Fibroblast of skin of abdomen (primary cell): Measurements from ENCODE around the gene CAMK2D.

Source experiments
- DNase-seq: peaks from one replicate; pipeline ENCODE4 v3.0.0-alpha.2; 2013

CAMK2D gene

DNA sequence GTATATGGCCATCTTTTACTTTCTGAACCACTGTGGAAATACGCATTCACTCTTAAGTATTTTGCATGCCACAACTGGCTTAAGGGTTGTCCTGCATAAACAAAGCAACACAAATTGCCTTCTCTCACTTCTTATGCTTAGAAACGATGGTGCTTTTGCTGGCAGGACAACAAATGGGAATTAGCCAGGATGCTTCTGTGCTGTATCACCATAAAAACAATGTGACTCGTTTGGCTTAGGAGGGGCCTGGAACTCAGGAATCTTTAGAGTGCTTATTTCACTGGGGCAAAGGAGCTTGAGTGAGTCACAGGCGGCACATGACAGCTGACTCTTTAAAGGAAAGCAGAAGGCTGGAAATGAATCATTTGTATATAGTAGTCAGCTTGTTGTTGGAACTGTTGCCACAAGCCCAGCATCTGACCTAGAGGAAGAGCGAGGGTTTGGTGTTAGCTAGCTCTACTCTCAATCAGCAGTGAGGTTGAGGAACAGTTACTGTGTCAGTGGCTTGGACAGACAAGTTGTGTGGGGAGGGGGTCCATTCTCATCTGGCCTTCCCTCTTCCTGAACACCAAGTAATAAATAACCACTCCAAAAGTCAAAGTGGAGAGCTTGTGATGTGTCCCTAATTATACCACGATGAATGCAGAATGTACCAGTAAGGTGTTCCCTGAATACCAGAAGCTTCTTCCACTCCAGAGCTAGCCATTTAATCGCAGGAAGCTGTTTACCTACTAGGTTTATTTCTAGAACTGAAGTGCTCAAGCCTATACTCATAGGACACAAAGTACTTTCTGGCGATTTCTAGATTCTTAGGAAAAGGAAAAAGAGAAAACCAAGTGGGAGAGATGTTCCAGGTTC, 293.1 kb downstream of the CAMK2D start:
- peak; percentile 99 for DNase-seq

DNA sequence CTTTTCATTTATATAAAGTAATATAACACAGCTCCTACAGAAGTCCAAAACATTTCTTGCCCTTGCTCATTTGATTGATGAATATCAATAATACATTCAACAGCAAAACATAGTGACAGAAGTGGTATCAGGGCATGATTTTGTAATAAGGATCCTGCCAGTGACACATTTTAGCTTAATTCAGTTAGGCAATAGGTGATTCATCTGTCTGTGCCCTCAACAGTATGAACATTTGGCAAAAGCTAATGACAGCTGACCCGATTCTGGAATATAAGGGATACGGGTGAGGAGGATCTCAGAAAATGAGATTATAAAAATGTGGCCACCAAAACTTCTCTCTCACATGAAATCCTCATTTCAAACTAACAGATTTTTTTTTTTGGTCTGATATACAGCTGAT, 294.0 kb downstream of the CAMK2D start:
- DNase-seq, result peak; percentile 45

DNA sequence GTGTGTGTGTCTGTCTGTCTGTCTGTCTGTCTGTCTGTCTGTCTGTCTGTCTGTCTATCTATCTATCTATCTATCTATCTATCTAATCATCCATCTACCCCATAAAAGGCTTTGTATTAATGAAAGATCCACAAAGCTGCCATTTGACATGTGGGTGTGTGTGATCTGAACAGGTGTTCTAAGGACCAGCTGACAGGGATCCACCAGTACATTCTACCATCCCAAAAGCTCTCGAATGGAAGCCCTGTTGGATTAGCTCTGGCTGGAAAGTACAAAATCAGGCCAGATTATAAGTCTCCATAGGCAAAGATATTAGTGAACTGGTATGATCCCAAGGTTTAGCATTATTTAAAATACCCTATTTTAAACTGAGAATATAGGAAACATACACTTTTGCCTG, 299.3 kb downstream of the CAMK2D start:
- DNase-seq, result no peak

DNA sequence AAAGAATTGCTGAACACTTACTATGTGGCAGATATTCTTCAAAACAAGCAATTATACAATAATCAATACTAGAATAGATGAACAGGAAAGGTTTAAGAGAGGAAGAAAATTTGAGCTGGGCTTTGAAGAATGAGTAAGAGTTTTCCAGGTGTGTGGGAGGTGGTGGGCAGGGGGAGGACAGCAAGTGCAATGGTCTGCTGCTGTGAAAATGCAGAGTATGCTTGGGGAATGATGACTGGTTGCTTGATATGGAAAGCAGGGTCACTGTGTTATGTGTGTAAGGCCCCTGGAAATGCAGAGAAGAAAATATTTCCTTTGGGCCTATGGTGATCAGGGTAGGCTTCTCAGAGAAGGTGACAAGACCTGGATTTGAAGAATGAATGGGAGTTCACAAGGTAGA, 300.3 kb downstream of the CAMK2D start:
- no peak for DNase-seq

DNA sequence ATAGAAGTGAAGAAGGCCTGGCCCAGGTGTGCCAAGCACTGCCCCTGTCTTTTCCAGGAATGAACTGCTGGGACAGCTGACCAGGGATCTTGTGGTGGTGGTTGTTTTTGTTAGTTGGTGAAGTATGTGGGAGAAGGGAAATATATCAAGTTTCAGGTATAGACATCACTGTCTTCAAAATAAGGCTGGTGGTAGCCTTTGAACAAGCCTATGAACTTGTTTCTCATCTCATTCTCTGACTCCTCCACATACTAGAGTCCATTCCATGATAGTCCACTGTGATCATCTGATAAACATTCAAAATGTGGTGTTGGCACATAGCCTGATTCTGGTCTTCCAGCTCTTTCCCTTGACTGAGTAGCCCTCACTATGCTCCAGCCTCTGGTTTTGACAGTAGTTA, 303.7 kb downstream of the CAMK2D start:
- no peak for DNase-seq

DNA sequence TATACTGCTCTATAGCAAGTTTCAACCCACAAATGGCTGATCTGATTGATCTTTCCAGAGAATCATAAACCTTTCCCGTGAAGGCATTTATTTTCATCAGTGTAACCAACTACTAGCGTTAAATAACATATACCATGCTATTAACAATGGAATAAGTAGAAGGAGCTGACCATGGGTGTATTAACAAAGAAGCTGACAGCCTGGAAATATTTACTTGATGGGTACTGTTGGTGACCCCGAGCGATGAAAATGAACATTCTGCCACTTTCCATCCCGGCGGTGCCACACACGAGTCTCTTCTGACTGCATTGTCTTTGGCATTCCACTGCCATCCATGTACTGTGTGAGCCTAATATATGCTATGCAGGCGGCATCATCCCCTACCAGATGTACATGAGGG, 304.4 kb downstream of the CAMK2D start:
- no peak for DNase-seq

DNA sequence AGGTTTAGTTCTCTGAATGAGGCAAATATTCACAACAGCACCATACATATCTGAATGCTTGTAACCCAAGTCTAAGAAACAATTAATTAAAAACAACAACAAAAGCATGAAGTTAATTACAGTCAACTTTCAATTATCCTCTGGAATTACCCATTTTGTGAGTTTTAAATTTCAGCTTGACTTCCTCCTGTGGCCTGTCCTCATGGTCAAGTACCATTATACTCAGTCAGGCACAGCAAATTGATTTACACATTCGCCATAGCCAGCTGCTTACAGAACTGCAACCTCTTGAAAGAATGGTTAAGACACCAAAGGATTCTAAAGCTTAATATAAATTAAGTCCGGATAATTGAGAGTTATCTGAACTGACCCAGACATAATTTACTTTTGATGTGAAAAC, 306.5 kb downstream of the CAMK2D start:
- DNase-seq, result no peak

DNA sequence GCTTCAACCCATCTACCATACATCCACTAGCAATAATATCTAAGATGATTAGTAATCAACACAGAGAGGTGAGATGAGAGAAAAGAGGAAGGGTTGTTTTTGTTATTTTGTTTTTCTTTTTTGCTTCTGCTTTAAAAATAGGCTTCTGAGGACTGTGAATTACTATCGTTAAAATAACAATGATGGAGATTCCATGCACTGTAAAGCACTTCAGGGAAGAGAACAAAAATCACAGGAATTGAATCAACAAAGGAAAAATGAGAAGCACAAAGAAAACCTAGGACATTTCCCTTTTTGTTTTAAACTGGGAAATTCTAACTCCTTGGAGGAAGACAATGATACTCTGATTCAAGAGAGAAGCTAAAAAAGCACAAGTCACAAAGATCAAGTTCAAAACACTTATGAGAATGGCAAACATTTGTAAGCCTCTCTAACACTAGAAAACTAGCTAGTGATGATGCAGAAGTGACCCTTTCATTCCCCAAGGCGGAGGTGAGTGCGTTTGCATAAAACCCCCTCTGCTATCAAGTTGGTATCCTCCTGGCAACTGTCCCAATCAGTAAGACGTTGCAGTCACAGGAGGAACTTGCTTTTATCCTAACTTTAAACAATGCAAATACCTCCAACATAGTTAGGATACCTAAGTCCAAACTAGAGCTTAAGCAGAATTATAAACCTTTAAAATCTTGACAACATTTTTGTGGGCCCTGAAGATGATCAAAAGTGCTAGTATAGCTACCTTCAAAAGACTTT, 308.5 kb downstream of the CAMK2D start:
- peak; percentile 67 for DNase-seq

DNA sequence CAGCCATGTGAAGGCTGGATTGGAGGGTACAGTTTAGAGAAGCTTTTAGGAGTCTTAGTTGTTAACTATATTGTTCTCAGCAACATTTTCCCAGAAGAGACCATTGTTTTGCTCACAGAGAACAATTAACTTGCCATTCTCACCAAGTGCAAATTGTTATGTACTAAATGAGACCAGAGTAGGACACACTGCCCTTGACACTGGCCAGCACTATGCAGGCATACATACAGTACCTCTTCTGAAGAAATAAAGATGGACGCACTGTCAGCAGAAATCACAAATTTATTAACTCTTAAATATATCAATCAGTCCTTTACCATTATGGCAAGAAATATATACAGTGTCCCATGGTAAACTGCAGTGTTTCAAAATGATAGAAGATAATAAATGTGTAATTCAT, 309.4 kb downstream of the CAMK2D start:
- no peak for DNase-seq

DNA sequence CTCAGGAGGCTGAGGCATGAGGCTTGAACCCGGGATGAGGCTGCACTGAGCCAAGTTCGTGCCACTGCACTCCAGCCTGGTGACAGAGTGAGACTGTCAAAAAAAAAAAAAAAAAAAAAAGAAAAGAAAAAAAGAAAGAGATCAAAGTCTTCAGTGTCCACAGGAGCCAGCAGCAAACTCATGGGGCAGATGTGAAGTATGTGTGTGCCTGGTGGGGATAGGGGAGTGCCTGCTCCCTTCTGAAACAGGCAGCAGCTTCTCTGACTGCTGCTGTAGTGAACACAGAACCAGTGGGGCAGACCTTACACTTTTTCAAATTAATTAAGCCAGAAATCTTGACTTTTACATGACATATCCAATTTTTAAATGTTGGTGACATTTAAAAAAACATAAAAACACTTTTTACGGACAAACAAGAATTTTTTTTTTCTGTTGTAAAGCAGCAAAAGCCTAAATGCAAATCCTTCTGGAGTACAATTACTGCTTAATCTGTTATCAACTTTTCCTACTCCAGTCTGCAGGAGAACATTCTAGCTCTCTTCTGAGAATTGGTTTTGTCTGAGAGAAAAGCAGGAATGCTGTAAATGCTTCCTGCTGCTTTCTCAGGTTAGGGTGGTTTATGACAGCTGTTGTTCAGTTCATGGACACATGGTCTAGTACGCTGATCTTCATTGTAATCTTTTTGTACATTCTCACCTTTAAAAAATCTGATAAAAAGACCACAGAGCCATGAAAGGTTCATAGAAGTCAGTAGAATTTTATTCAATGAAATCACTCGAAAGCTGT, 311.1 kb downstream of the CAMK2D start:
- no peak for DNase-seq

DNA sequence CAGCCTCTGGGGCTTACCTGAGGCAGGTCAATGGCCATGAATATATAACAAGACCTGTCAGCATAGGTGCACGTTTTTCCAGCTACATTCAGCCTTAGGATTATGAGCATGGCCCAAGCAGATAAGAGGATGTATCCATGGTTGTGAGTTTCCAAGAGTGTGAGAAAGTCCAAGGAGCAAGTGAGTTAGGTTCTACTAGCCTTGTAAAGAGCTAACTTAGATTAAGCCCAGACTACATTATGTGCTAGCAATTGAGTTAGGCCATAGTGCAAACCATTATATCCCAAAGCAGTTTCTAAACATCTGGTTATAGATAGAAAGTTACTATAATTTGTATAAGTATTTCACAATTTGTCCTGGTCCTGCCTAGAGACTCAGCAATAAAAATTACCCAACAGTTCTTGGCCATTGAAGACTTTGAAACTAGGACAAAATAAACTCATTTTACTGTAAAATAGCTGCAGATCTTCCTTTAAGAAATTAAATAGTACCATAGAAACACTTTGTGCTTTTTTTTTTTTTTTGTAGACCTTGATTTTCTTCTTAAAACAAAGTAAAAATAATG, 312.0 kb downstream of the CAMK2D start:
- DNase-seq, result no peak

DNA sequence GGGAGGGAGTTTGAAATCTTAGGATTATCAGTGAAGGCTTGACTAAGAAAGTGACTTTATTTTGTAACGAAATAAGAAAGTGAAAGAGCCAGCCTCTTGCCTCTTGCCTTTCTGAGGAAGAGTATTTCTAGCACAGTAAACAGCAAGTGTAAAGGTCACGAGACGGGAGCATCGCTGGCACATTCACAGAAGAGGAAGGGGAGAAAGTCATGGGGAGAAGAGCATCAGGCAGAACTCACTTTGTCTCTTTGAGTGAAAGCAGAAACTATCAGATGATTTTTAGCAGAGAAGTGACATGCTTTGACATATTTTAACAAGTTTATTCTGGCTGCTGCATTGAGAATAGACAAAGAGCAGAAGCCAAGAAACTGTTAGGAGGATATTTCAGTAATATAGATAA, 313.8 kb downstream of the CAMK2D start:
- DNase-seq, result no peak

DNA sequence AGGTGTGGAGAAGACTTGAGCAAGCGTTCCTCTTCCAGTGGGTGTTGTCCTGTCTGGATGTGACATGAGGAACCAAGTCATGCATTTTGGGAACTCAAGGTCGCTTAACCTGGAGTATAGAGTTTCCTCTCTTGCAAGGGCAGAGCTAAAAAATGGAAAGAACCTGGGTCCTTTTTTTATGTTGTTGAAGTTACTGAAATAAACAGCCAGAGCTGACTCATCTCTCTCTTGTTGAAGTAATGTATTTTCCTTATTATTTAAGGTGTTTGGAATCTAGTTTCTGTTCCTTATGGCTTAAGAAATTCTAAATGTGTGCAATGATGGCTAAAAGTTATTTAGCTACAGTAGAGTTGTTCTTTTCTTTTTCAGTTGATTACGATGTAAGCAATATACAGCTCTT, 314.5 kb downstream of the CAMK2D start:
- DNase-seq, result no peak

DNA sequence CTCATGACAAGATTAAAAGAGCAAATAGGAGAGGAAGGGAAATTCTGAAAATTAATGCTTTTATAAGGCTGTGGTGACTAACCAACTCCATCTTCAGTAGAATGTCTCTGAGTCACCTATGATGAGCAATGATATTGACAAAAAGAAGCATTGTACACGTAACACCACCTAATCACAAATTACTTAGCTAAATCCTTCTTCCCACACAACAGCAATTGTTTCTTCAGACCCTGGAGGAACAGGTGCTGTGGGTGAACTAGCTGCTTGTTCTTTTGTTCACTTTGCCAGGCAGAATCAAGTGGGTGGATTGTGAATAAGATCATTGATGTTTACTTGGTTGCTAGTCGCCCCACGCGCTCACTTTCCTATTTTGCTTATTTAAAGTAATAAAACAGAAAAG, 315.5 kb downstream of the CAMK2D start:
- DNase-seq, result peak; percentile 70

DNA sequence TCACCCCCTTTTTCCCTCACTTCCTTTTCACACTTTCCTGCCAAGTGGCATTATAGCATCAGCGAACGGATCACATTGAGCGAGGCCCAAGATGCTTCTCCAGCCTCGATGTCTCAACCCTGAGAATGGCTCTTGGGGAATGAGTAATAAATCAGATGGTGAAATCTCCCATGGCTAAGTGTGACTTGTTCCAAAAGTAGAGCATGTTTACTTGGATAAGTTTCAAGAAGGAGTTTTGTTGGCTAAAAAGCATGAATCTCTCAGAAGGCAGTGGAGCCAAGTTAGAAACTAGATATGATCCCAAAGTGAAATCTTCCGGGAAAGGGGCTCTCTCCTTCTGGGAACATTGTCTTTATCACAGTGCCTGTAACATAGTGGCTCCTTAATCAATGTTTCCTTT, 316.3 kb downstream of the CAMK2D start:
- DNase-seq, result peak; percentile 94

DNA sequence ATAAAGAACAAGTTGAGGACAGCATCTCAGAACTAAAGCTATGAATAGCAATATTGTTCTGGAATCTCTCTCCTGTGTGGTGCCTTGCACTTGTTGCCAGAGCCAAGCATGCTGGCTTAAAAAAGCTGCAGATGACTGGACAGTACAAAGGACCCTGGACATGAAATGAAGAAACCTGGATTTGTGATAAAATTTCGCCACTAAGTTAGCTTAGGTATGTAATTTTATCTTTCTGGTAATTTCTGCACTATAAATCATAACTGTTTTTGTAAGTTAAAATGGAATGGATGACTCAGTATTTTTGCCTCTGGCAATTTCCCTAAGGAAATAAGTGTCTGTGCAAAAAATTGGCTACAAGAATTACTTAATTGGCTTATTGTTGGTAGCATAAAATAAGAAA, 317.2 kb downstream of the CAMK2D start:
- peak; percentile 62 for DNase-seq

DNA sequence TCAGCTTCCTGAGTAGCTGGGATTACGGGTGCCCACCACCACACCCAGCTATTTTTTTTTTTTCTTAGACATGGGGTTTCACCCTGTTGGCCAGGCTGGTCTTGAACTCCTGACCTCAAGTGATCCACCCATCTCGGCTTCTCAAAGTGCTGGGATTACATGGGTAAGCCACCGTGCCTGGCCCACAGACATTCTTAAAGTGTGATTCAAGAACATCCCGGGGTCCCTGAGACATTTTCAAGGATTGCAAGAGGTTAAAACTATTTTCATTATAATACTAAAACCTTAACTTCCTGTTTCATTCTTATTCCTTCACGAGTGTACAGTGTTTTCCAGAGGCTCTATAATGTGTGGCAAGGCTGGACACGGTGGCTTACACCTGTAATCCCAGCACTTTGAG, 318.7 kb downstream of the CAMK2D start:
- peak; percentile 49 for DNase-seq

DNA sequence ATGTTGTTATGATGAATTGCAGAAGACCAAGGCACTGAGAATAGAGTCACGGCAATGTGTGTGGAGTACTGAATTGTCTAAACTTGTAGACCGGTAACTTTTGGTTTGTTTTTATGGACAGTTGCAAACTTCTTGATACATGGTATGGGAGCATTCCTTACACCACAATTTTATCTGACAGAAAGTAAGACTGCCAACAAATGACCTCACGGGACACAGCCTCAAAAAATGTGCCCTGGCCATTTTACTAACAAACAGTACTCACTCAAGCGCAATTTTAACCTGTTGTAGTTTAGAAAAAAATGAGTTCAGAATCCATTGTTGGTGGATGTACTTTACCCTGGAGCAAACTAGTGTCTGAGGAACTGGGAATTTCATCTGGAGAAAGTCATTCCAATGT, 321.2 kb downstream of the CAMK2D start:
- DNase-seq, result no peak

DNA sequence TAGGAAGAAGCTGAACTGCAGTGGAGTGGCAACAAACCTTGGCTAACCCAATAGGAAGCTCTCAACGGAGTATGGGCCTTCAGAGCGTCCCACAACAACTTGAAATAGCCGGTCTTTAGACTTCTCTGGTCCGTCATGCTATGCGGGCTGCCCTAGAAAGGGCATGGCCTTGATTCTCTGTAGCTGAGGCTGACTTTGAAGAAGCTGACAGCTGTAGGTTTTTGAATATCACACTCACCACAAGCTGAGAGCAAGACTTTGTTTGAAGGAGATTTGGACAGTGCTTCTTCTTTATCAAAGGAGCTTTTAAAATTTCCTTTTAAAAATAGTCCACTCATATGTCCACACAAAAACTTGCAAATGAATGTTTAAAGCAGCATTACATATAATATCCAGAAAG, 322.9 kb downstream of the CAMK2D start:
- DNase-seq, result no peak

DNA sequence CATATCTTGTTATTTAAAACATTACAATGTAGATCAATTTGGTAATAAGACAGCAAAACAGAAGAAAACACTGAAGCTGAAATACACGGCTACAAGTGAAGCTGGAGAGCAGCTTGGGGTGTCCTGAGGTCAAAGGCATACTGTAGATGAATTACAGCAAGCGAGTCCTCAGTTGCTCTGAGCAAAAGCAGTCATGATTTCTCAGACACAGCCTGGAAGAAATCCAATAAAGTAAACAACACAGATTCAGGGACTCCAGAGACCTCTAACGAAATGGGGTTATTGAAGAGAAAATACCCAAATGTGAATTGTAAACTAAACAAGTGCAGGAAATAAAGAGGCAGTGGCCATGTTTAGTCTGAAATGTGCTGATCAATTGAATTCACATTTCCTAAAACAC, 324.4 kb downstream of the CAMK2D start:
- DNase-seq, result no peak

DNA sequence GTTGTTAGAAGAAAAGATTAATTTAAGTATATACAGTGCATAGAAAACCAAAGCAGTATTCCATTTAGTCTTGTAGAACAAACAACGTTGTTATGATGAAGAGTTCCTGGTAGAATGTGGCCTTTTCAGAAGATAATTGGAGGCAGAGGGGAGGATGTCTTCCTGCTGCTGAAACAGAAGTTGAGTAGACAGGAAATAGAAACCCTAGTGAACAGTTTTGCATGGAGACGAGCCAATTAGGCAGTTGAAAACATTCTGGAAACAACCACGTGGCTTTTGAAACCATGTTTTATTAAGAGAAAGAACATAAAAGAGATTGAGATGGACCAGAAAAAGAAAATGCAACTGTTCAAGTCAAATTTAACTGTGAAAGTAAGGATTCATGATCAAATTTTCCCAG, 325.2 kb downstream of the CAMK2D start:
- DNase-seq, result peak; percentile 84

DNA sequence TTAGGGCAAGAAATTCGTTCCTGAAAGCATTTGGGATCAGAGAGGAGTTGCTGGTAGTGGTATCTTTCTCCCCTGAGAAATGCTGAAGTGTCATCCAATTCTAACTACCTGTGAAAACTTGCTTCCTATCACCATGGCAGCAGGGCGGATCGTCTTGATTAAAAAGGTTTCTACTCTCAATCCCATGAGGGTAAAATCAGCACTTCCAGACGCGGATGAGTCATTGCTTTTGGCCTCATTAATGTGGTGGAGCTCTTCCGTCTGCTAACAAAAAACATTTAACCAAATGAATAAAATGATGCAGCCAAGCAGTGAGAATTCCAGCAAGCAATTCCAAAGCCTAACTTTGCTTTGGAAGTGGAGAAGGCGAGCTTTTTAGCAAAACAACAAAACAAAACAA, 325.6 kb downstream of the CAMK2D start:
- DNase-seq, result peak; percentile 91

DNA sequence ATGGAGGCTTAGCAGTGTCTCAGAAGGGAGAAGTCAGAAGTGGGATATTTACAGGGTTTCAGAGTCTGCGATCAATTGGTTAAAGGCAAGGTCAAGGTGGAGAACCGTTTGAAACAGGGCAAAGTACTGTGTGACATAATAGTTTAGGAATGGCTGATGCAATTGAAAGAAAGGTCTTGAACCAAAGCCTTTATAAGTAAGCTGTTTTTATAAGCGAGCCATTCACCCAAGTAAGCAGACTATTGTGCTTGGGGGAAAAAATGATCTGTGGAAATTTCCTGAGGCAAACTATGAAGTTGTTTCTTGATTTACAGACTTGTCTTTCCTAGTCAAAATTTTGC, 327.3 kb downstream of the CAMK2D start:
- DNase-seq, result peak; percentile 63
